PFSK-1 (cell line): Measurements from ENCODE around the gene OS9.

Source experiments
- POLR2AphosphoS5 ChIP-seq: IDR thresholded peaks from 2 replicates; pipeline ENCODE4 v1.6.1; 2012; ENCODE audit warnings: low read depth, mild to moderate bottlenecking, control low read depth, low read length, moderate library complexity
- REST ChIP-seq, 2 experiments: IDR thresholded peaks; 2 replicates each; pipeline versions ENCODE4 v1.6.1 to v1.8.0; 2011 to 2012; ENCODE audit warnings: low read depth in 2 of 2, low read length in 2 of 2, control low read depth in 1 of 2, inconsistent platforms in 1 of 2, mild to moderate bottlenecking in 1 of 2, moderate library complexity in 1 of 2; ENCODE audit not compliant: insufficient read depth in 1 of 2

GRCh38 chr12:57718641-57719528 is 25.0 kb downstream of the OS9 start:
- TF ChIP-seq POLR2AphosphoS5 (no peak), REST (IDR thresholded peaks at IDR 0.05; ENCODE audit: insufficient read depth in 1 of 2, low read depth in 2 of 2, low read length in 2 of 2) (no peak)
